ENCODE measurements around the gene FBH1. TPM values are rescaled to one million over a fixed set of nuclear protein-coding genes. Genes with fewer than 3 reads are reported as not detected.

FBH1 gene
- polyA plus RNA-seq, 3 donors, result 79.3 to 99.1 (median 85.9) TPM

- DNase-seq, result peak; percentile 38
Observed at GRCh38 chr10:5976512-5977470, 86.7 kb downstream of the FBH1 start.

- DNase-seq, result peak; percentile 53
Observed at GRCh38 chr10:5977471-5978229, 87.6 kb downstream of the FBH1 start, which contains the start of gene IL15RA. TSS of gene IL15RA (minus strand) at chr10:5977543. CDS start at chr10:5977492, 51 bp downstream.

DNA sequence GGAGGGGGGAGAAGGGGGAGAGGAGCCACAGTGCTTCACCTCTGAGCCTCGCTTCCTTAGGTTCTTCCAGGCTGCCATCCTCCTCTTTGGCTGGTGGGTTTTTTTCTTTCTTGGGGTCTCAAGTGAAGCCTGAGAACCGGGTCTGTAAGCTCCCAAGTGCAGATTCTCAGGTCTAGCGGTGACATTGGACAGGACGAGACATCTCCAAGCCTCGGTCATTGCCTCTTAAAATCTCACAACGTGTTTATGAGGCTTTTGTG, 88.1 kb downstream of the FBH1 start:
- no peak for DNase-seq

DNA sequence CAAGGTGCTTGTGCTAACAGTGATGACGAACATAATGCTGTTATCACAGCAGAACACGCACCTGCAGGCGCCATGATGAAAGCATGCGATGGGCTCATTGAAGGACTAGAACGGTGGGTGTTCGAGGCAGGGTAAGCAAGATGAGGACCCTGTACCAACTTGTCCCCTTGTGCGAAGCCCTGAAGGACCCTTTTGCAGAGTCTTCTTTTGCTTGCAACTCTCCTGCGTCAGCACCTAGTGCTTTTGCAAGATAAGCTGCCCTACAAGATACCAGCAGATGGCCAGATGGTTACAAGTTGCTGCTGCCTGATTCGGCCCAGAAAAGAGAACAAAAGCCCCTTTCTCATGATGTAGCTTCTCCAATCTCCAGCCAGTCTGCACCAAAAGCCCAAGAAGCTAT, 91.5 kb downstream of the FBH1 start:
- DNase-seq, result no peak

DNA sequence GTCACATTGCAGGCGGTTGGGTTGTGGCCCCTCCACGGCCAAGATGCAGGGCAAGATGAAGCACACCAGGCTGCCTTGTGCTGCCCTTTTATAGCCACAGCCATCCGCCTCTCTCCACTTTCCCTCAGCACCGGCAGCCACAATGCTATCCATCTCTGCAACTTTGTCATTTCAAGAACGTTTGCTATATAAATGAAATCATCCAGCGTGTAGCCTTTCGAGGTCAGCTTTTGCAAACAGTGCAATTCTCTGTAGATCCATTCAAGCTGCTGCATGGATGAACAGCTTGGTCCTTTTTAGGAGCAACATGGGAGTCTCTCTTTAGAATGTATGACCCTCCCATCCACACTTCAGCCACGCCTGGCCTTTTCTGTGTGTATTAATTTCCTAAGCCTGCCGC, 93.7 kb downstream of the FBH1 start:
- DNase-seq, result peak; percentile 57

DNA sequence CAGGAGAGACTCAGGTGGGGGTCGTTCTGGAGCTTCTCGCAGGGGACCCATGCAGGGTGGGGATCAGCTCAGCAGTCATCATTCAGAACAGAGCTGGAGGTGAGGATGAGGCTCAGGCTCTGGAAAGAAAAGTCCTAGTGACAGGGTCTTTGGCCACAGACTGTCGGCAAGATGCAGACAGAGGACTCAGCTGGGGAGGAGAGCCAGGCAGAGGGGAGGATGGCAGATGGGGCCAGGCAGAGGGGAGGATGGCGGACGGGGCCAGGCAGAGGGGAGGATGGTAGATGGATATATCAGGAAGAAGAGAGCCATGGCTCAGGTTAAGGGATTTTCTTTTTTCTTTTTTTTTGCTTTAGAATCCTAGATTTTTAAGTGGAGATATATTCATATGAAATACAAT, 95.0 kb downstream of the FBH1 start:
- no peak for DNase-seq

Other genes starting within 250 kb of the FBH1 start
- 10 to 100 TPM; 23.5 to 31.0 (median 26.2) TPM for gene ASB13, start 223.6 kb upstream of the FBH1 start, polyA plus RNA-seq (ENCODE audit: insufficient read length in 3 of 3)
- 10 to 100 TPM; 30.7 to 40.3 (median 37.8) TPM for gene TASOR2, start 205.4 kb upstream of the FBH1 start, polyA plus RNA-seq (ENCODE audit: insufficient read length in 3 of 3)
- 100 to 1,000 TPM; 264 to 290 (median 276) TPM for gene GDI2, start 76.8 kb upstream of the FBH1 start, polyA plus RNA-seq (ENCODE audit: insufficient read length in 3 of 3)
- gene ANKRD16, start 350 bp upstream of the FBH1 start, polyA plus RNA-seq (ENCODE audit: insufficient read length in 3 of 3), result 10 to 100 TPM; 10.8 to 12.0 (median 11.2) TPM
- gene IL15RA, start 87.3 kb downstream of the FBH1 start, polyA plus RNA-seq (ENCODE audit: insufficient read length in 3 of 3), result 1 to 10 TPM; 1.8 to 2.2 (median 1.9) TPM
- not detected for gene IL2RA, start 172.1 kb downstream of the FBH1 start, polyA plus RNA-seq (ENCODE audit: insufficient read length in 3 of 3)
- gene RBM17, start 198.8 kb downstream of the FBH1 start, polyA plus RNA-seq (ENCODE audit: insufficient read length in 3 of 3), result 100 to 1,000 TPM; 140 to 211 (median 193) TPM